ENCODE results near the gene NFX1. TPM values are rescaled to one million over a fixed set of nuclear protein-coding genes. Genes with fewer than 3 reads are reported as not detected.

Gene NFX1
- total RNA-seq, 1 experiment from 2014 or later = 15.4 TPM

GRCh38 chr9:33297432-33297831 lies 7.1 kb downstream of the NFX1 start:
- H3K4me2 ChIP-seq (ENCODE audit: low read length) = 0 out of 2 replicates have a peak overlapping the region, but pooled peaks have one; percentile 9
- POLR2A ChIA-PET (ENCODE audit: unreplicated experiment) = no interaction called here
- BruUV-seq (replicated peaks) = no TSS peak

GRCh38 chr9:33300546-33300945 lies 10.2 kb downstream of the NFX1 start:
- Histone ChIP-seq H3K79me2 (ENCODE audit: low read length) (peaks cover 53% of the 10 kb centered on the region), H3K36me3 (ENCODE audit: low read depth, low read length) (peaks cover 47% of the 10 kb centered on the region), H3F3A (ENCODE audit: low read length, unreplicated experiment) (no peaks in the 10 kb centered on the region), H3K4me1 (ENCODE audit: insufficient read depth, low read length) (no peaks in the 10 kb centered on the region), H2AFZ (ENCODE audit: low read length) (no peak overlapping the region), H3K9me2 (replicated peaks; ENCODE audit: low read length) (no peaks in the 10 kb centered on the region), H3K4me2 (ENCODE audit: low read length) (no peak overlapping the region), H4K20me1 (ENCODE audit: low read length) (no peaks in the 10 kb centered on the region), H3K27me3 (ENCODE audit: low read length) (no peaks in the 10 kb centered on the region), H3K9ac (ENCODE audit: low read length) (no peak overlapping the region), H3K27ac (ENCODE audit: low read length) (no peak overlapping the region), H3K9me3 (ENCODE audit: low read length) (no peaks in the 10 kb centered on the region), H3K4me3 (ENCODE audit: low read length) (no peak overlapping the region)
- ChIA-PET CTCF (no interaction called here), POLR2A (ENCODE audit: unreplicated experiment) (no interaction called here)
- no peak for DNase-seq
- ATAC-seq = no peak
- intact Hi-C loops (cut with micrococcal nuclease) = no loop called here
- TF ChIP-seq EZH2phosphoT487 (IDR thresholded peaks at IDR 0.05; ENCODE audit: borderline replicate concordance, low read length) (no peak), EZH2 (IDR thresholded peaks at IDR 0.05; ENCODE audit: low read length, unreplicated experiment) (no peak)
- TF ChIP-seq, protein P1, sequence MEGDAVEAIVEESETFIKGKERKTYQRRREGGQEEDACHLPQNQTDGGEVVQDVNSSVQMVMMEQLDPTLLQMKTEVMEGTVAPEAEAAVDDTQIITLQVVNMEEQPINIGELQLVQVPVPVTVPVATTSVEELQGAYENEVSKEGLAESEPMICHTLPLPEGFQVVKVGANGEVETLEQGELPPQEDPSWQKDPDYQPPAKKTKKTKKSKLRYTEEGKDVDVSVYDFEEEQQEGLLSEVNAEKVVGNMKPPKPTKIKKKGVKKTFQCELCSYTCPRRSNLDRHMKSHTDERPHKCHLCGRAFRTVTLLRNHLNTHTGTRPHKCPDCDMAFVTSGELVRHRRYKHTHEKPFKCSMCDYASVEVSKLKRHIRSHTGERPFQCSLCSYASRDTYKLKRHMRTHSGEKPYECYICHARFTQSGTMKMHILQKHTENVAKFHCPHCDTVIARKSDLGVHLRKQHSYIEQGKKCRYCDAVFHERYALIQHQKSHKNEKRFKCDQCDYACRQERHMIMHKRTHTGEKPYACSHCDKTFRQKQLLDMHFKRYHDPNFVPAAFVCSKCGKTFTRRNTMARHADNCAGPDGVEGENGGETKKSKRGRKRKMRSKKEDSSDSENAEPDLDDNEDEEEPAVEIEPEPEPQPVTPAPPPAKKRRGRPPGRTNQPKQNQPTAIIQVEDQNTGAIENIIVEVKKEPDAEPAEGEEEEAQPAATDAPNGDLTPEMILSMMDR (conservative IDR thresholded peaks at IDR 0.05; ENCODE audit: low read depth, low read length) = no peak
- BruUV-seq (replicated peaks) = no TSS peak

More at GRCh38 chr9:33297432-33297831, 7.1 kb downstream of the NFX1 start:
- Histone ChIP-seq H3K9me2 (replicated peaks; ENCODE audit: low read length) (no peaks in the 10 kb centered on the region), H2AFZ (ENCODE audit: low read length) (no peak overlapping the region), H3K36me3 (ENCODE audit: low read depth, low read length) (peaks cover 29% of the 10 kb centered on the region; the same call in 1 of the 2 replicates), H3K4me3 (ENCODE audit: low read length) (no peak overlapping the region), H3K79me2 (ENCODE audit: low read length) (peaks cover 83% of the 10 kb centered on the region), H4K20me1 (ENCODE audit: low read length) (no peaks in the 10 kb centered on the region), H3K9ac (ENCODE audit: low read length) (no peak overlapping the region), H3F3A (ENCODE audit: low read length, unreplicated experiment) (no peaks in the 10 kb centered on the region), H3K27ac (ENCODE audit: low read length) (no peak overlapping the region), H3K4me1 (ENCODE audit: insufficient read depth, low read length) (0 out of 2 replicates have a peak, but pooled peaks cover under 1% of the 10 kb centered on the region), H3K9me3 (ENCODE audit: low read length) (no peaks in the 10 kb centered on the region), H3K27me3 (ENCODE audit: low read length) (no peaks in the 10 kb centered on the region)
- no peak for ATAC-seq
- CTCF ChIA-PET = no interaction called here
- TF ChIP-seq EZH2phosphoT487 (IDR thresholded peaks at IDR 0.05; ENCODE audit: borderline replicate concordance, low read length) (no peak), EZH2 (IDR thresholded peaks at IDR 0.05; ENCODE audit: low read length, unreplicated experiment) (no peak)
- TF ChIP-seq, protein P1 (conservative IDR thresholded peaks at IDR 0.05; ENCODE audit: low read depth, low read length) = no peak
- intact Hi-C loops (cut with micrococcal nuclease) = no loop called here
- no peak for DNase-seq

DNA sequence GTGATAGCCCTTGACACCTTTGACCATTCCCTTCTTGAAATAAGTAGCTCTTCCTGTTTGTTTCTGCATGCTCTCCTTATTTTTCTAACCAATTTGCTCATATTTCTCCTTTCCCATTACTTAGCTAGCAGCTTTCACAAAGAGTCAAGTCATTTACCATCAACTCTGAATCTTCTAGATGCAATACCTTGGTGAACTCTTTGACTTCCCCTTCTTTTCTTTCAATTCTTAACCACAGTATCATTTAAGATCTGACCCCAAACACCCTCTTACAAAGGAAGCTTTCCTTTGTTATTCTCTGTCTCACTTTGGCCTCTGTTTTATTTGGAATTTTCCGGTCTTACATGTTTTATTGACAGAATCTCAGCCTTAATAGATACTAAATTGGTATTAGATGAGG lies 14.0 kb downstream of the NFX1 start:
- no TSS peak for BruUV-seq (replicated peaks)
- POLR2A ChIA-PET (ENCODE audit: unreplicated experiment) = no interaction called here
- Histone ChIP-seq H3K4me3 (ENCODE audit: low read length) (no peak overlapping the region), H3K9ac (ENCODE audit: low read length) (no peak overlapping the region), H3K4me1 (ENCODE audit: insufficient read depth, low read length) (no peaks in the 10 kb centered on the region), H2AFZ (ENCODE audit: low read length) (no peak overlapping the region), H3K36me3 (ENCODE audit: low read depth, low read length) (peaks cover 49% of the 10 kb centered on the region), H3K27me3 (ENCODE audit: low read length) (no peaks in the 10 kb centered on the region), H3K27ac (ENCODE audit: low read length) (no peak overlapping the region), H3F3A (ENCODE audit: low read length, unreplicated experiment) (no peaks in the 10 kb centered on the region), H3K4me2 (ENCODE audit: low read length) (no peak overlapping the region), H4K20me1 (ENCODE audit: low read length) (no peaks in the 10 kb centered on the region), H3K79me2 (ENCODE audit: low read length) (peaks cover 15% of the 10 kb centered on the region), H3K9me2 (replicated peaks; ENCODE audit: low read length) (no peaks in the 10 kb centered on the region), H3K9me3 (ENCODE audit: low read length) (no peaks in the 10 kb centered on the region)
- CTCF ChIA-PET = no interaction called here
- ATAC-seq (no peak), DNase-seq (no peak)
- no peak for TF ChIP-seq EZH2 (IDR thresholded peaks at IDR 0.05; ENCODE audit: low read length, unreplicated experiment)
- intact Hi-C loops (cut with micrococcal nuclease) = no loop called here
